H1 (cell line): ENCODE results near the gene RAB3IL1. TPM values are rescaled to one million over a fixed set of nuclear protein-coding genes. Genes with fewer than 3 reads are reported as not detected.
"Not testable (repeated sequence)": the region's sequence is repeated elsewhere in the genome, so short reads cannot be mapped to it uniquely, and the experiment has no call there.

Source experiments
- CTCF ChIA-PET: fragments of 300-600 bp; sonication (Branson Sonifier 250); formaldehyde crosslinking; loops from one replicate; lab custom pipeline; 2021; ENCODE audit not compliant: partially characterized antibody; lab: Charles Lee
- POLR2A ChIA-PET: fragments of 300-600 bp; sonication (Branson Sonifier 250); formaldehyde crosslinking; loops from one replicate; lab custom pipeline; 2021; ENCODE audit warnings: inconsistent platforms; ENCODE audit not compliant: partially characterized antibody; lab: Charles Lee
- DNase-seq, 2 experiments: peaks; one replicate each; pipeline versions ENCODE4 v3.0.0 to v3.0.0-alpha.2; 2010 to 2022; ENCODE audit warnings: low spot score in 2 of 2, low read depth in 1 of 2, mixed read lengths in 1 of 2
- FAIRE-seq: peaks from 2 replicates; lab custom pipeline; 2011; peaks lifted over from hg19 to GRCh38; lab: Jason Lieb, UNC
- H2AFZ ChIP-seq: 2 replicates; pipeline ENCODE4 v1.8.1; 2012; ENCODE audit warnings: low read length, inconsistent platforms
- H2AK5ac ChIP-seq: 2 replicates; pipeline ENCODE4 v1.6.1; 2013; ENCODE audit warnings: low read depth, low read length
- H2BK120ac ChIP-seq: replicated peaks from 2 replicates; pipeline ENCODE3; 2013; ENCODE audit warnings: low read depth, low read length, inconsistent platforms
- H2BK12ac ChIP-seq: 2 replicates; pipeline ENCODE4 v1.6.1; 2013; ENCODE audit warnings: low read depth, low read length
- H2BK15ac ChIP-seq: 2 replicates; pipeline ENCODE4 v1.6.1; 2013; ENCODE audit warnings: low read length
- H2BK20ac ChIP-seq: 2 replicates; pipeline ENCODE4 v1.6.1; 2013; ENCODE audit warnings: low read length
- H2BK5ac ChIP-seq: 2 replicates; pipeline ENCODE4 v1.6.1; 2013; ENCODE audit warnings: low read depth, low read length
- H3K14ac ChIP-seq: 2 replicates; pipeline ENCODE4 v1.6.1; 2013; ENCODE audit warnings: inconsistent platforms; ENCODE audit not compliant: insufficient read length
- H3K18ac ChIP-seq: 2 replicates; pipeline ENCODE4 v1.6.1; 2013; ENCODE audit warnings: low read length; ENCODE audit errors: extremely low read depth
- H3K23ac ChIP-seq: 2 replicates; pipeline ENCODE4 v1.6.1; 2013; ENCODE audit warnings: inconsistent platforms; ENCODE audit not compliant: insufficient read length
- H3K23me2 ChIP-seq: 2 replicates; pipeline ENCODE4 v1.6.1; 2013; ENCODE audit warnings: low read depth, low read length
- H3K27ac ChIP-seq: 2 replicates; pipeline ENCODE4 v1.6.1; 2011; ENCODE audit warnings: low read depth, low read length, inconsistent platforms
- H3K27me3 ChIP-seq, 4 experiments: replicated peaks in 1 of 4; 1 replicate in 1 of 4; 2 replicates in 3 of 4; pipeline versions ENCODE4 v1.6.1 to v1.8.1; 2011 to 2013; ENCODE audit warnings: low read length in 3 of 4, mild to moderate bottlenecking in 3 of 4, inconsistent platforms in 2 of 4, mixed read lengths in 2 of 4, moderate library complexity in 1 of 4; ENCODE audit not compliant: control insufficient read depth in 3 of 4, insufficient read depth in 3 of 4; ENCODE audit errors: extremely low read depth in 1 of 4
- H3K36me3 ChIP-seq, 4 experiments: 2 replicates each; pipeline versions ENCODE4 v1.6.1 to v1.8.1; 2011 to 2013; ENCODE audit warnings: mild to moderate bottlenecking in 4 of 4, low read length in 3 of 4, moderate library complexity in 2 of 4, control low read depth in 1 of 4, inconsistent platforms in 1 of 4; ENCODE audit not compliant: insufficient read depth in 4 of 4, control insufficient read depth in 2 of 4
- H3K4ac ChIP-seq: replicated peaks from 2 replicates; pipeline ENCODE3; 2013; ENCODE audit warnings: low read length, low read depth, mixed read lengths, inconsistent platforms; ENCODE audit not compliant: insufficient read length
- H3K4me1 ChIP-seq, 4 experiments: replicated peaks in 1 of 4; 1 replicate in 1 of 4; 2 replicates in 3 of 4; pipeline versions ENCODE4 v1.6.1 to v1.8.1; 2011 to 2013; ENCODE audit warnings: low read length in 3 of 4, inconsistent platforms in 2 of 4, mixed read lengths in 1 of 4; ENCODE audit not compliant: insufficient read depth in 4 of 4, control insufficient read depth in 3 of 4
- H3K4me2 ChIP-seq, 2 experiments: 2 replicates each; pipeline versions ENCODE4 v1.6.1 to v1.8.1; 2011 to 2013; ENCODE audit warnings: low read depth in 2 of 2, low read length in 2 of 2, control low read depth in 1 of 2, inconsistent platforms in 1 of 2, mild to moderate bottlenecking in 1 of 2; ENCODE audit not compliant: insufficient read depth in 1 of 2
- H3K4me3 ChIP-seq, 4 experiments: fragments of 200-600, 300-600 bp in 1 of 4; sonication (generic), shearing (Covaris generic), sonication (Bioruptor Twin) in 1 of 4; 2 replicates each; pipeline versions ENCODE4 v1.5.1 to v1.8.1; 2011 to 2016; ENCODE audit warnings: low read length in 4 of 4, low read depth in 3 of 4, control low read depth in 2 of 4, inconsistent platforms in 2 of 4, mild to moderate bottlenecking in 2 of 4, mixed read lengths in 1 of 4, moderate library complexity in 1 of 4; ENCODE audit not compliant: insufficient read depth in 2 of 4; ENCODE audit errors: extremely low read depth in 1 of 4
- H3K56ac ChIP-seq: replicated peaks from 2 replicates; pipeline ENCODE3; 2013; ENCODE audit warnings: low read depth, mild to moderate bottlenecking, mixed read lengths, low read length, inconsistent platforms; ENCODE audit not compliant: insufficient read length
- H3K79me1 ChIP-seq: 2 replicates; pipeline ENCODE4 v1.6.1; 2013; ENCODE audit warnings: low read depth, low read length, control low read depth
- H3K79me2 ChIP-seq, 2 experiments: 2 replicates each; pipeline versions ENCODE4 v1.6.1 to v1.8.1; 2012 to 2013; ENCODE audit warnings: low read length in 2 of 2, mild to moderate bottlenecking in 2 of 2, inconsistent platforms in 1 of 2; ENCODE audit not compliant: insufficient read depth in 2 of 2, control insufficient read depth in 1 of 2
- H3K9ac ChIP-seq, 4 experiments: replicated peaks in 1 of 4; 1 replicate in 1 of 4; 2 replicates in 3 of 4; pipeline versions ENCODE4 v1.6.1 to v1.8.1; 2011 to 2013; ENCODE audit warnings: low read depth in 3 of 4, low read length in 3 of 4, control low read depth in 2 of 4, mild to moderate bottlenecking in 2 of 4, moderate library complexity in 2 of 4, inconsistent platforms in 1 of 4; ENCODE audit errors: extremely low read depth in 1 of 4
- H3K9me3 ChIP-seq, 2 experiments: 2 replicates each; pipeline versions ENCODE4 v1.6.1 to v1.8.1; 2012 to 2013; ENCODE audit warnings: mild to moderate bottlenecking in 2 of 2, moderate library complexity in 2 of 2, control low read depth in 1 of 2, inconsistent platforms in 1 of 2, low read depth in 1 of 2, low read length in 1 of 2, mixed read lengths in 1 of 2; ENCODE audit not compliant: insufficient read depth in 2 of 2
- H4K20me1 ChIP-seq, 2 experiments: replicated peaks in 1 of 2; 2 replicates each; pipeline versions ENCODE3 to v1.8.1; 2011 to 2013; ENCODE audit warnings: inconsistent platforms in 2 of 2, low read length in 2 of 2, mild to moderate bottlenecking in 1 of 2; ENCODE audit not compliant: insufficient read depth in 2 of 2, control insufficient read depth in 1 of 2
- H4K5ac ChIP-seq: 2 replicates; pipeline ENCODE4 v1.6.1; 2013; ENCODE audit warnings: low read length, low read depth, mixed read lengths, inconsistent platforms; ENCODE audit not compliant: insufficient read length
- H4K8ac ChIP-seq: 2 replicates; pipeline ENCODE4 v1.8.0; 2013; ENCODE audit warnings: mild to moderate bottlenecking, moderate library complexity, low read length, inconsistent platforms; ENCODE audit not compliant: insufficient read depth; ENCODE audit errors: extremely low read depth
- H4K91ac ChIP-seq: replicated peaks from 2 replicates; pipeline ENCODE3; 2013; ENCODE audit warnings: low read length, mixed read lengths, inconsistent platforms; ENCODE audit not compliant: insufficient read length
- WGBS, 2 experiments: shearing (Covaris generic) in 1 of 2; methylation state at CpG; one replicate each; pipeline versions ENCODE4 v1.1.6 to v1.1.7; 2013 to 2015; ENCODE audit warnings: low lambda C conversion rate in 2 of 2, mixed read lengths in 2 of 2, inconsistent platforms in 1 of 2, low coverage in 1 of 2, missing lambda C conversion rate in 1 of 2; ENCODE audit not compliant: insufficient replicate concordance in 2 of 2, insufficient coverage in 1 of 2, insufficient read length in 1 of 2; ENCODE audit errors: extremely low coverage in 1 of 2, missing lambda C conversion rate in 1 of 2; 5-methylcytosine and 5-hydroxymethylcytosine counted together
- polyA plus RNA-seq, 7 experiments: library from polyadenylated mRNA; depleted of rRNA in 3 of 7; stranded (reverse) in 5 of 7; unstranded in 2 of 7; fragments of >200 nt in 5 of 7; fragments of 200-250 nt in 2 of 7; gene quantifications; 1 replicate in 5 of 7; 2 replicates in 1 of 7; 4 replicates in 1 of 7; pipeline versions ENCODE4 v1.2.1 to v1.2.3, GENCODE V29; 2011 to 2013; ENCODE audit warnings: missing spikeins in 2 of 7, mixed read lengths in 2 of 7
- total RNA-seq: library from RNA; stranded (reverse); fragmentation: NEBNext Ultra II Directional; extraction: Animal tissue kit (Norgen Biotek cat#: 25700); gene quantifications from 2 replicates; pipeline ENCODE4 v1.2.1, GENCODE V29; 2021

RAB3IL1 gene
- total and polyA plus RNA-seq, 2 of the 8 experiments (the other 6 are each of a cell fraction or from before 2014, with no cell fraction given), result 6.8 to 7.9 TPM

DNA sequence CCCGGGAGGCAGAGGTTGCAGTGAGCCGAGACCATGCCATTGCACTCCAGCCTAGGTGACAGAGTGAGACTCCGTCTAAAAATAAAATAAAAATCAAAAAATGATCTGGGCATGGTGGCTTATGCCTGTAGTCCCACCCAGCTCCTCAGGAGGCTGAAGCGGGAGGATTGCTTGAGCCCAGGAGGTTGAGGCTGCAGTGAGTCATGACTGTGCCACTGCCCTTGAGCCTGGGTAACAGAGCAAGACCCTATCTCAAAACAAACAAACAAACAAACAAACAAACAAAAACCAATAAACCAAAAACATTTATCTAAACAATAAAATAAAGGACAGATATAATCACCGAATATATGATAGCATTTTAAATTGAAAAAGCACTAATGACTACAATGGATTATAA is 36.3 kb upstream of the RAB3IL1 start:
- not testable (repeated sequence) for H3K4ac ChIP-seq, H3K79me2 ChIP-seq, H4K8ac ChIP-seq, H3K14ac ChIP-seq, H2BK12ac ChIP-seq, H3K27ac ChIP-seq, H3K23me2 ChIP-seq, H3K18ac ChIP-seq, H2BK5ac ChIP-seq, H4K5ac ChIP-seq, FAIRE-seq, H3K9ac ChIP-seq, H3K4me3 ChIP-seq, H4K20me1 ChIP-seq, H3K56ac ChIP-seq, H3K36me3 ChIP-seq, DNase-seq, H3K27me3 ChIP-seq, H3K23ac ChIP-seq, H3K4me2 ChIP-seq, H3K9me3 ChIP-seq, H2AFZ ChIP-seq, H2BK120ac ChIP-seq, H2BK20ac ChIP-seq, H2BK15ac ChIP-seq, H4K91ac ChIP-seq, H2AK5ac ChIP-seq, H3K4me1 ChIP-seq, H3K79me1 ChIP-seq
- POLR2A ChIA-PET, result interaction anchor here (22.2 kb wide), 1 partner anchor 18 kb away, joined by 458 read pairs; the partner anchor contains the start of gene FTH1
- CTCF ChIA-PET, result interaction anchor here (10.3 kb wide), 1 partner anchor 59 kb away, joined by 658 read pairs; the partner anchor contains the start of gene FADS3
- 92% methylated on average over 5 of the region's 5 CpGs; no CpG with 5 or more reads in 1 of the 2 experiments for WGBS, 2 experiments
